ENCODE results near the gene ALDH1L1.

The ALDH1L1 gene

GRCh38 chr3:126054870-126055269, 125.5 kb downstream of the ALDH1L1 start:
- DNase-seq (ENCODE audit: low spot score) = no peak

DNA sequence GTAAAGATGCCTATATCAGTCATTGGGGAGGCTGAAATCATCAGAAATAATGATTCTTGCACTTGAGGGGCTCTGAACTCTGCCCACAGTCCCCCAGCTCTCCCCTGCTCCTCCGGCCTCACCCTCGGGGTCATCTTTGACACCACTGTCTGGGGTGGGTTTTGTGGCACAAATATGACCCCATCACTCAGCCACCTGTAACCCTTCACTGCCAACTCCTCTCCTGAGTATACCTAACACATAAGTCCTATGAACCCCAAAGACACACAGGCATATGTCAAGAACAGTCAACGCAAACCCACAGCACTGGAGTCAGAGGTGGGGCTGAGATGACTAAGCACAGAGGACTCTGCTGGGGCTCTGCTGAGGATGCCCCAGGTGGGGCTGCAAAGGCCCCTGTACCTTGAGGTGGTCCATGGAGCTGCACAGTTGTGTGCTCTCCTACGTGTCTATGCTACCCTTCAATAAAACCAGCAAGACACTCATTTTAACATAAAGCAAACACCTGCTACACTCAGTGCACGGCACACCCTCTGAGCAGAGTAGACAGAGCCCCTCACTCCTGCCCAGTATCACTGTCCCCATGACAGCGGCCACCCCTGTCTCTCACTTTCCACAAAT, 126.3 kb downstream of the ALDH1L1 start:
- no peak for DNase-seq (ENCODE audit: low spot score)

All from COLO829 (cell line).